ENCODE measurements around the gene MAGI2.

DNA sequence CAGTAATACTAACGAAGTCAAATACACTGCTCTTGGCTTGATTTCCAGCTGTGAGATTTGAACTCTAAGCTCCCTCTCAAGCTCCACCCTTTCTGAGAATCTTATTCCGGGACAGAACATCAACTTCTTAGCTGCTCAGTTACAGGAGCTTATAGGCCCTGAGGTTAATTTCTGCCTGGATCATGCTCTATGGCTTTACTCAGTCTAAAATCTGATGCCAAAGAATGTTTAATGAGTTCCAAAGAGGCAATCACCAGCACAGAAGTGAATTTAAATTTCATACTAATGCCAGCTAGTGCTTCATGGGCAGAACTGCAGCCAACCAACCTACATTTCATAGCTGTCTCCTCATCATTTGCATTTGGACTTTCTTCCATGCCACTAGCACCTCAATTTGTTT lies 707.2 kb downstream of the MAGI2 start:
- TF ChIP-seq, protein P1, sequence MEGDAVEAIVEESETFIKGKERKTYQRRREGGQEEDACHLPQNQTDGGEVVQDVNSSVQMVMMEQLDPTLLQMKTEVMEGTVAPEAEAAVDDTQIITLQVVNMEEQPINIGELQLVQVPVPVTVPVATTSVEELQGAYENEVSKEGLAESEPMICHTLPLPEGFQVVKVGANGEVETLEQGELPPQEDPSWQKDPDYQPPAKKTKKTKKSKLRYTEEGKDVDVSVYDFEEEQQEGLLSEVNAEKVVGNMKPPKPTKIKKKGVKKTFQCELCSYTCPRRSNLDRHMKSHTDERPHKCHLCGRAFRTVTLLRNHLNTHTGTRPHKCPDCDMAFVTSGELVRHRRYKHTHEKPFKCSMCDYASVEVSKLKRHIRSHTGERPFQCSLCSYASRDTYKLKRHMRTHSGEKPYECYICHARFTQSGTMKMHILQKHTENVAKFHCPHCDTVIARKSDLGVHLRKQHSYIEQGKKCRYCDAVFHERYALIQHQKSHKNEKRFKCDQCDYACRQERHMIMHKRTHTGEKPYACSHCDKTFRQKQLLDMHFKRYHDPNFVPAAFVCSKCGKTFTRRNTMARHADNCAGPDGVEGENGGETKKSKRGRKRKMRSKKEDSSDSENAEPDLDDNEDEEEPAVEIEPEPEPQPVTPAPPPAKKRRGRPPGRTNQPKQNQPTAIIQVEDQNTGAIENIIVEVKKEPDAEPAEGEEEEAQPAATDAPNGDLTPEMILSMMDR (IDR thresholded peaks at IDR 0.05), result no peak
- TF ChIP-seq POLR2AphosphoS5 (IDR thresholded peaks at IDR 0.05), result no peak
- TF ChIP-seq POLR2A (IDR thresholded peaks at IDR 0.05), result no peak

All from breast epithelium (tissue), 3 donors.